HG03196 (cell line): Measurements from ENCODE around the gene IDH3G.

Source experiments
- ATAC-seq: cut with Tn5 transposase; IDR thresholded peaks from one replicate; pipeline ENCODE4 v1.9.1; 2021; ENCODE audit not compliant: unreplicated experiment

Gene IDH3G

DNA sequence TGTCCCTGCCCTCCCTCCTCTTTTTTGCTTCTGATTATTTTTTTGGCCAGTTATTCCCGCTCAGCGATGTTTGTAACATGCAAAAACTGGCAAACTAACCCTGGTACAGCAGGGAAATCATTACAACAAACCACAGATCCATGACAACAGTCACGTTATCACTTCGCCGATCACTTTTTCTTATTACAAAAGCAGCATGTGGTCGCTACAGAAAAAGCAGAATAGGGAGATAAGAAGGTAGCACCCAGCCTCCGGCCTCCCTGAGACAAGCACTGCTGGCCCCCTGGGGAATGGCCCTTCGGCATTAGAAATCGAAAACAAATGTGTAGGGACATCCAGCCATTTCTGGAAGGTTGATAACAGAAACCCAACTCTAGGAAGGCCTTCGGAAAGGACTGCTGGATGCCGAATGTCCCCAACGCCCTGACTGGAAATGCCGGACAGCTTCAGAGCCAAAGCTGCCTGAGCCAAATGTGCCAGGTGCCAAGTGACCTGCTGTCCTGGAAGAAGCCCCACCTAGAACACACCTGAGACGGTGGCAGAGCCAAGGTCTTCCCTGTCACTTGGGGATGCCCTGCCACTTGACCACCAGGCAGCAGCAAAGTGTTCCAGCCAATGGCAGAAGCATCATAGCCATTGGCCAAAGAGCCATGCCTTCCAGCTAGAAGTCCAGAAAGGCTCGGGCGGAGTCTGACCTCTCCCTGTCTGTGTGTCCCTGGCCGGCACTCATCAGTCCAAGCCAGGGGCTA lies 2.9 kb downstream of the IDH3G start:
- no peak for ATAC-seq

DNA sequence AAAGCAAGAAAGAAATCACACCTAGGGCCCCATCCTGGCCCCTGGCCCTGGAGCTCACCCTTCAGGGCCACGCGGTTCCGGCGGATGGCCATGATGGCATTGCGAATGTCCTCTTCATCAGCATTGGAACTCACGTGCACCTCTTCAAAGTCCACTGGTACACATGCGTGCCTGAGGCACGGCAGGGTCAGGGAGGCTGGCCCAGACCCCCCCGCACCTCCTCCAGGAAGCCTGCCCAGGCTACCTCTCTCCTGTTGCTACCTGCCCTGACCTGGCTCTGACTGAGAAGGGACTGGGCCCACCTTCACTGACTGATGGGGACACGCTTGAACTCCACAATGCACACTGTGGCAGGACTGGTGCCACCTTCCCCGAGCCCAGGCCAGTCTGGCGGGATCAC lies 4.5 kb downstream of the IDH3G start:
- ATAC-seq: no peak

DNA sequence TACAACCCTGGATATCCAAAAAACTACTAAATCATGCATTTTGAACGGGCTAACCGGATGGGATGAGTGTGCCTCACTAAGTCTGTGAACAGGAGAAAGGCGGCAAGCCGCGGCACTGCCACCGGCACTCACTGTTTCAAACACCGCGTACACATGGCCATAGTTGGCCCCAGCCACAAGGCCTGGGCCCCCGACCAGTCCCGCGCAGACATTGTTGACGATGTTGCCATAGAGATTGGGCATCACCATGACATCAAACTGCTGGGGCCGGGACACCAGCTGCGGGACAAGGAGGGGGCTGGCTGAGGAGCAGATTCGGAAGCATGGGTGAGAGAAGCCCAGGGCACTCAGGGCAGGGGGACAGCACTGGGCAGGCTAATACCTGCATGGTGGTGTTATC lies 7.5 kb downstream of the IDH3G start:
- no peak for ATAC-seq

DNA sequence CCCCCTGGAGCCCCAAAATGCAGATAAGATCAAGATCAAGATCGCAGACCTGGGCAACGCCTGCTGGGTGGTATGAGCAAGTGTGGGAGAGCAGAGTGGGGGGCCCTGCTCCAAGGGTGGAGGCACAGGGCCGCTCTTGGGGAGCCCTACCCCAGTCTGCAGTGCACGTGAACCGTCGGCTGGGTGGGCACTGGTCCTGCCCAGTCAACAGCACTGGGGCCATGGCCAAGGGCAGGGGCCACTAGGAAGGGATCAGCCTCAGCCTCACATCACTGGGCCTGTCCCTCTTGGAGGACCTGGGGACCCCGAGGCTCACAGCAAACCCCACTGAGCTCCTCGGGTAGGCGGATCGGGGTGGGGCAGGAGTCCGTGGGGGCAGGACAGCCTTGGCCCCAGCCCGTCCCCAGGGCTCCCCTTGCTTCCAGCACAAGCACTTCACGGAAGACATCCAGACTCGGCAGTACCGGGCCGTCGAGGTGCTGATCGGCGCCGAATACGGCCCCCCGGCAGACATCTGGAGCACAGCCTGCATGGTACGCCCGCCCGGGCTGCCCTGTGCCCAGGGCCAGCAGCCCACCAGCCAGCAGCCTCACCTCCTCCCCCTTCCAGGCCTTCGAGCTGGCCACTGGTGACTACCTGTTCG lies 9.7 kb downstream of the IDH3G start:
- no peak for ATAC-seq

DNA sequence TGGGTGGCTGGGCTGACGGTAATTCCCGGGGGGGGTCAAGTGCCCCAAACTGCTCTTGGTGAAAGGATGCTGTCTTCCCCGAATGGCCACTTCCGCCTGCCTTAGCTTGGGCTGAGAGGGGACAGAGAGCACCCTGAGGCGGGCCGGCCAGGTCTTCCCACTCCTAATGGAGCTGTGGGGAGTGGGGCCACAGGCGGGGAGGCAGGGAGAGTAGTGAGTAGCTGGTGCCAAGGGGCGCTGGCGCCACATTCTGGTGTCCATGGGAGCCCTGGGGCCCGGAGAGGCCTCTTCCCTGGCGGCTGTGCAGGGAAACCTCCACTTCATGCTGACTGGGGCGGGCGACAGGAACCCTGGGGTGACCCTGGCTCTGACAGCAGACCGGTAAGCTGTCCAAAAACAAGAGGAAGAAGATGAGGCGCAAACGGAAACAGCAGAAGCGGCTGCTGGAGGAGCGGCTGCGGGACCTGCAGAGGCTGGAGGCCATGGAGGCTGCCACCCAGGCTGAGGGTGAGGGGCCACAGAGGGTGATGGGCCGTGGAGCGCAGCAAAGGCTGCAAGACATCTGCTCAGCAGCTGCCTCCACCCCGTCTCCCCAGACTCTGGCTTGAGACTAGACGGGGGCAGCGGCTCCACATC lies 10.7 kb downstream of the IDH3G start:
- no peak for ATAC-seq

DNA sequence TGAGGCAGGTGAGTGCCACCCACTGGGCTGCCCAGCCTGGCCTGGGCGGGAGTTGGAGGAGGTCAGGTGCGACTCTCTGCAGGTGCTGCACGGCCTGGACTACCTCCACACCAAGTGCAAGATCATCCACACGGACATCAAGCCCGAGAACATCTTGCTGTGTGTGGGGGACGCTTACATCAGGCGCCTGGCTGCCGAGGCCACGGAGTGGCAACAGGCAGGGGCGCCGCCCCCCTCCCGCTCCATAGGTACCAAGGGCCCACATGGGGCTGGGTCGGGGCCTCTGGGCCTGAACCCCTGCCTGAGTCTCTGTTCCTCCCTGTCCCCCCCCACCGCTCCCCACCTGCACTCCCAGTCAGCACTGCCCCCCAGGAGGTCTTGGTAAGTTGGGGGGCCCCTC lies 11.3 kb downstream of the IDH3G start:
- no peak for ATAC-seq

DNA sequence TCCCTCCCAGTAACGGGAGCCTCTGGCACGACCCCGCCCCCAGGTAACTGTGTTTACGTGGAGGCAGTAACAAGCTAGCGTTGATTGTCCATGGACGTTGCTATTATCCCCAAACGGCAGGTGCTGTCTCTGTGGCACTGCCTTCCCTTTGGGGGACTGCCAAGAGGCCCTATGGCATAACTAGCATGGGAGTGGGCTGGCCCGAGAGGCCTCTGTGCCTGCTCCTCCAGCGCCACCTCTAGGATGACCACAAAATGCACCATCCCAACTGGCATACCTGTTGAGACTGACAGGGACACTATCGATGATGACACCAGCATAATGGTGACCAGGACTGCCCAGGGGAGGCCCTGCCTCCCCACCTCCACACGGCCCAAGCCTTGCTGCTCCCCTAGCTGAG lies 11.9 kb downstream of the IDH3G start:
- ATAC-seq: no peak

DNA sequence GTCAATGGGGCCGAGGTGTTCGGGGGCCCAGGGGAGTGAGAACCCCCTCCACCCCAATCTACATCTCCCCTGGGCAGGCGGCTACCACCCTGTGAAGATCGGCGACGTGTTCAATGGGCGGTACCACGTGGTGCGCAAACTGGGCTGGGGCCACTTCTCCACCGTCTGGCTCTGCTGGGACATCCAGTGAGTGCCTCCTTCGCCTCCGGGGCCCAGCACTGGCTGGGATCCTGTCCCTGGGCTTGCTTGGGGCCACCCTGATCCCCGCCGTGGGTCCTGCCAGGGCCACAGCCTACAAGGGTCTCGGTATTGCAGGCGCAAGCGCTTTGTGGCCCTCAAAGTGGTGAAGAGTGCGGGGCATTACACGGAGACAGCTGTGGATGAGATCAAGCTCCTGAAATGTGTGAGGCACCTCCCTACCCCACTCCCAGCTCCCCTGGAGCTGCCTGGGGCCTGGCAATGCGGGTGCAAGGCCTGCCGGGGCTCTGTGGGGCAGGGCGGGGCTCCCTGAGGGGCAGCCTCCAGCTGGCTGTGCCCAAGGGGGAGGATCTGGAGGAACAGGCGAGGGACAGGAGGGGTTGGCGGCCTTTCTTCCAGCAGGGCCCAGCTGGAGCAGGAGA lies 12.6 kb downstream of the IDH3G start:
- no peak for ATAC-seq

DNA sequence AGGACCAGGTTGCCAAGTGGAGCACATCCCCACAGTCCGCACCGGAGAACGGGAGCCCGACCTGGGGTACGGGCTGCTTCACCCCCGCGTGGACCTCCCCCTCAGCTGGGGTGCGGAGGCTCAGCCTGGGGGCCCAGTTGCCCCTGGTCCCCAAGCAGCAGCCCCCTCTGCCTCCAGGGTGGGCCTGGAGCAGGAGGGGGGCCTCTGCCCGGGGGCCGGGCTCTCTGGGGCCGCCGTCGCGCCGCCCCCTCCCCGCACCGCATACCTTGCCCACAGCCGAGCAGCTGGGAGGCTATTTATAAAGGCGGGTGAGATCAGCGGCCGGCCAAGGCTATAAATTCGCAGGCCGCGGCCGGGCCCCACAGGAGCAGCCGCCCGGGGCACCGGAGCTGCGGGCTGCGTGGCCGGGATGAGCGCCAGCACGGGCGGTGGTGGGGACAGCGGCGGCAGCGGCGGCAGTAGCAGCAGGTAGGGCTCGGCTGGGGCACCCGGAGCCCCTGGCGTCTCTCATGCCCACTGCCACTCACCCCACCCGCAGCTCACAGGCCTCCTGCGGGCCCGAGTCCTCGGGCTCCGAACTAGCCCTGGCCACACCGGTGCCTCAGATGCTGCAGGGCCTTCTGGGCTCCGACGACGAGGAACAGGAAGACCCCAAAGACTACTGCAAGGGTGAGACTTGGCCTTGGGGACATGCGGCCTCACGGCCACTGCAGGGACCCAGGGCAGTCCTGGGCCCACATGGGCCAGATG lies 13.3 kb downstream of the IDH3G start, which contains the start of gene SRPK3:
Gene SRPK3, plus strand, starts transcription at position 364 of the 750 bp plus-strand sequence. Its CDS starts 46 bp downstream, at position 410.
- no peak for ATAC-seq

DNA sequence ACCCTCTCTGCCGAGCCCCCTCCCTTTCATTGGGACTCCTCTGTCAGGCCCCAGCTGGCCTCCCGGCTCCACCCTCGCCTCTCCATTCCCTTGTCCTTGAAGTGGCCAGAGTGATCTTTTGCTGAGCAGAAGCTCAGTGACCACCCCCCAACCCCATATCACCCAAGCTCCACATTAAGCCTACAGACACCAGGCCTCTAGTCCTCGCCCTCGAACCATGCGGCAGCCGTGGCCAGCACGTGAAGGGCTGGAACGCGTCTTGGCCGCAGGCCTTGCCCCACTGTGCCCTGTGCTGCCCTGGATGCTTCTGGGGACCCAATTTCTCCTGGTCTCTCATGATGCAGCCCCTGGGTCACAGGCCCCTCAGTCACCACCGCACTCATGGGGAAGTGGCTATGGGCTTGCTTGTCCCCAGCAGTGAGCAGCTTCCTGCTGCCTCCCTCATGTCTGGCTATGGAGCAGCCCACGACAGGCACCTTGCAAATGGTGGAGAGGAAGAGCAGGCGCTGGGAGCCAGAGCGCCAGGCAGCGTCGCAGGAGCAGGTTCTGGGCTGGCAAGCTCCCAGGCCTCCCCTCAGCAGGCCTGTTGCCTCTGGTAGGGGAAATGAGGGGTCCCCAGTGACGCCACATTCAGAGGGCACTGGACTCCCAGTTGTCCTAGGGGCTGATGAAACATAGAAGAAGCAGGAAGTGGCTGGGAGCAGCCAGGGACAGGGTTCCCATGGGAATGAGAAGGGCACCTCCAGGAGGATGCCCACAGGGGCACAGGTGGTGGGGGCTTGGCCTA lies 14.1 kb downstream of the IDH3G start:
- ATAC-seq: no peak

DNA sequence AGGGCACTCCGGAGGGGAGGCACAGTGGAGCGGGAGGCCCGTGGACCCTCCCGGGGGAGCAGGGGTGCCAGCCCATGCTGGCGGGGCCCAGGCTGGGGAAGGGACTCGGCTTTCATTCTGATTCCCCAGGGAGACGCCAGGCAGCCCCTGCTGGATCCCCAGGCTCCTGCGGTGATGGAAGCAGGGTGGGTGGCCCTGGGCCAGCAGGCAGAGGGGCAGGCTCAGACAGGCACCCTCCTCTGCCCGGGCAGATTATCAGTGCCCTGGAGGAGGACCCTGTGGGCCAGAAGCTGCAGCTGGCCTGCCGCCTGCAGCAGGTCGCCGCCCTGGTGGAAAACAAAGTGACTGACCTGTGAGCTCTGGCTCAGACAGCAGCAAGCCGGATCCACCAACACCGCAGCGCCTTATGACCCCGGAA lies 15.5 kb downstream of the IDH3G start:
- no peak for ATAC-seq

DNA sequence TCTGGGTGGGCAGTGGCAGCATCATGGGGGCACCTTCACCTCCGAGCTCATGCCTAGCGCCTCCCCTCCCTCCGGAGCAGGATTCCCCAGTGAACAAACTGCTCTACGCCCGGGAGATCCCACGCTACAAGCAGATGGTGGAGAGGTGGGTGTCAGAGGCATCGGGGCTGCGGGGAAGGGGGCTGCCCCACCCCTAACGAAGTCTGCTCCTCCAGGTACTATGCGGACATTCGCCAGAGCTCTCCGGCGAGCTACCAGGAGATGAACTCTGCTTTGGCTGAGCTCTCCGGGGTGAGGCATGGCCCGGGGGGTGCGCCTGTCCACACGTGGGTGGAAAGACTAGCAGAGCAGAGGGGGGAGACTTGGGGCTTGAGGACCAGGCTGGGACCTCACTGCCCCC lies 16.0 kb downstream of the IDH3G start:
- no peak for ATAC-seq

DNA sequence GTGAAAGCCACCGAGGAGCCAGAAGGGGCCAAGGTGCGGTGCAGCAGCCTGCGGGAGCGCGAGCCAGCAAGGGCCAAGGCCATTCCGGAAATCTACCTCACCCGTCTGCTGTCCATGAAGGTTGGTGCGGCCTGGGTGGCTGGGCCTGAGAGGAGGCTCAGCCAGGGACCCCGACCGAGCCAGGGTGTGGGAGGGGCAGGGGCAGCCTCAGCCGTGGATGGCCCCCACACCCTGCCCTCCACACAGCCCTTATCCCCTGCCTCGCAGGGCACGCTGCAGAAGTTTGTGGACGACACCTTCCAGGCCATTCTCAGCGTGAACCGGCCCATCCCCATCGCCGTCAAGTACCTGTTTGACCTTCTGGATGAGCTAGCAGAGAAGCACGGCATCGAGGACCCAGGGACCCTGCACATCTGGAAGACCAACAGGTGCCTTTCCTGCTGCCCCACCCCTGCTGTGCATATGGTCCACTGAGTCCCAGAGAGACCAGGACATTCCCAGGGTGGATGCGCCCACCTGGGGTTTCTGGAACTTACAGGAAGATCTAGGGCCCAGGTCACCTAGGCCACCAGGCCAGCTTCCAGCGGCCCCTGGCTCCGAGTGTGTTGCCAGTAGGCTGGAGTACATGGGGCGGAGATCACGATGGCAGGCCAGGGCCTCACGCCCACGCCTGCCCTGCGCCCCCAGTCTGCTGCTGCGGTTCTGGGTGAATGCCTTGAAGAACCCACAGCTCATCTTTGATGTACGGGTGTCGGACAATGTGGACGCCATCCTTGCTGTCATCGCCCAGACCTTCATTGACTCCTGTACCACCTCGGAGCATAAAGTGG lies 16.7 kb downstream of the IDH3G start:
- no peak for ATAC-seq

DNA sequence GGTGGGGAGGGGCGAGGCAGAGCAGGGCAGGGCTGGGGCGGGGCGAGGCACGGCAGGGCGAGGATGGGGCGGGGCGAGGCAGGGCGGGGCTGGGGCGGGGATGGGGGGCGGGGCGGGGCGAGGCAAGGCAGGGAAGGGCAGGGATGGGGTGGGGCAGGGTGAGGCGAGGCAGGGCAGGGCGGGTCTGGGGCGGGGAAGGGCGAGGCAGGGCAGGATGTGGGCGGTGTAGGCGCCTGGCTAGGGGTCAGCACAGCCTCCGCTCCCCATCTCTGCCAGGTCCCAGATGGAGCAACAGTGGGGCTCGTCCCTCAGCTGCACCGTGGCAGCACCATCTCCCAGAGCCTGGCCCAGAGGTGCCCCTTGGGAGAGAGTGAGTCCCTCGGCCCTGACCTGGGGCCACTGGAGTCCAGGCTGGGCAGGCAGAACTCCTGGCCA lies 17.5 kb downstream of the IDH3G start:
- ATAC-seq: no peak

DNA sequence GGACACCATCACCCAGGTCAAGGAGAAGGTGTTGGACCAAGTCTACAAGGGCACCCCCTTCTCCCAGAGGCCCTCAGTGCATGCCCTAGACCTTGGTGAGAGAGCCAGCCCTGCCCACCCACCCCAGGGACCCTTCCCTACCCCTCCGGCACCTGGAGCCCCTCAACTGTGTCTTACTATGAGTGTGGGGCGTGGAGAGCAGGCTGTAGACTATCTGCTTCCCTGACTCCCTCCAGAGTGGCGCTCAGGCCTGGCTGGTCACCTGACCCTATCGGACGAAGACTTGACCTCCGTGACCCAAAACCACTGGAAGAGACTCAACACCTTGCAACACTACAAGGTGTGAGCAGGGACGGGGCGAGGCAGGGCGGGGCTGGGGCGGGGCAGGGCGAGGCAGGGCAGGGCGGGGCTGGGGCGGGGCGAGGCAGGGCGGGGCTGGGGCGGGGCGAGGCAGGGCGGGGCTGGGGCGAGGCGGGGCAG lies 18.0 kb downstream of the IDH3G start:
- no peak for ATAC-seq

DNA sequence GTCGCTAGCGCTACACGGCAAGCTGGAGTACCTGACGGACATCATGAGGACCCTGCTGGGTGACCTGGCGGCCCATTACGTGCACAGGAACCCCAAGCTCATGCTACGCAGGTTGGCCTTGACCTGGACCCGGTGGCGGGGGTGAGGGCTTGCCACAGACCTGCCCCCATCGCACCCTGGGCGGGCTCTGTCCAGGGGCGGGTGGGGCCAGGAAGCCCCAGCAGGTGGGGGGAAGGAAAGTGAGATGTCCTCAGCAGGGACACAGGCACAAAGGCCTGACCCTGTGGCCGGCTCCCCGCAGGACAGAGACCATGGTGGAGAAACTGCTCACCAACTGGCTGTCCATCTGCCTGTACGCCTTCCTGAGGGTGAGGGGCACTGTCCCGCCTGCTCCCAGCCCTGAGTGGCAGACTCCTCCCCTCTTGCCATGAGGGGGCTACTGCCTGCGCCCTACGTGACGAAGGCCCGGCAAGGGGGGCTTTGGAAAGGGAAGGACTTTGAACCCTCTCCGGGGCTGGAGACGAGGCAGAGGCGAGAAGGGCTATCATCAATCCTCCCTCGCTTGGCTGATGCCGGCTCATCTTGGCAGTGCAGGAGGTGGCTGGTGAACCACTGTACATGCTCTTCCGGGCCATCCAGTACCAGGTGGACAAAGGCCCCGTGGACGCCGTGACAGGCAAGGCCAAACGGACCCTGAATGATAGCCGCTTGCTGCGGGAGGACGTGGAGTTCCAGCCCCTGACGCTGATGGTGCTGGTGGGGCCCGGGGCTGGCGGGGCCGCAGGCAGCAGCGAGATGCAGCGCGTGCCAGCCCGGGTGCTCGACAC lies 18.7 kb downstream of the IDH3G start:
- no peak for ATAC-seq

DNA sequence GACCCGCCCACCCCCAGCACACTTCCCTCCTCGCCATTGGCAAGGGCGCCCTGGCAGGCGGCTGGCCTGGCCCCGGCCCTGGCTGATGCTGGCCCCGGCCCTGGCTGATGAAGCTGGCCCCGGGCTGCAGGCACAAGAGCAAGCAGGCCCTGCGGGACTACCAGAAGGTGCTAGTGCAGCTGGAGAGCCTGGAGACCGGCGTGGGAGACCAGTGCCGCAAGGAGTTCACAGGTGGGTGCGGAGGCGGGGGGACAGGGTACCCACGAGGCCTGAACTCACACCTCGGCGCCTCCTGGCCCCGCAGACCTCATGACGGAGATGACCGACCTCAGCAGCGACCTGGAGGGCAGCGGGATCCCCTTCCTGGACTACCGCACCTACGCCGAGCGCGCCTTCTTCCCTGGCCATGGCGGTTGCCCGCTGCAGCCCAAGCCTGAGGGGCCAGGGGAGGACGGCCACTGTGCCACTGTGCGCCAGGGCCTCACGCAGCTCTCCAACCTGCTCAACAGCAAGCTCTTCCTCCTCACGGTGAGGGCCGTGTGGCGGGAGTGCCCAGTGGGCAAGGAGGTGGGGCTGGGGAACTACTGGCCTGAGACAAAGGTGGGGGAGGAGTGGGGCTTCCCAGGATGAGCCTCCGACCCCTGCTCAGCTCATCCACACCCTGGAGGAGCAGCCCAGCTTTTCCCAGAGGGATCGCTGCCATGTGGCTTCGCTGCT lies 19.4 kb downstream of the IDH3G start:
- ATAC-seq: no peak
